HG03103 (cell line): ENCODE measurements around the gene SCAANT1.
A peak's percentile ranks its signal among the peaks of the same experiment; 100 is the strongest.

Source experiments
- ATAC-seq: cut with Tn5 transposase; IDR thresholded peaks from one replicate; pipeline ENCODE4 v1.9.1; 2021; ENCODE audit warnings: low read depth; ENCODE audit not compliant: unreplicated experiment

Gene SCAANT1

DNA sequence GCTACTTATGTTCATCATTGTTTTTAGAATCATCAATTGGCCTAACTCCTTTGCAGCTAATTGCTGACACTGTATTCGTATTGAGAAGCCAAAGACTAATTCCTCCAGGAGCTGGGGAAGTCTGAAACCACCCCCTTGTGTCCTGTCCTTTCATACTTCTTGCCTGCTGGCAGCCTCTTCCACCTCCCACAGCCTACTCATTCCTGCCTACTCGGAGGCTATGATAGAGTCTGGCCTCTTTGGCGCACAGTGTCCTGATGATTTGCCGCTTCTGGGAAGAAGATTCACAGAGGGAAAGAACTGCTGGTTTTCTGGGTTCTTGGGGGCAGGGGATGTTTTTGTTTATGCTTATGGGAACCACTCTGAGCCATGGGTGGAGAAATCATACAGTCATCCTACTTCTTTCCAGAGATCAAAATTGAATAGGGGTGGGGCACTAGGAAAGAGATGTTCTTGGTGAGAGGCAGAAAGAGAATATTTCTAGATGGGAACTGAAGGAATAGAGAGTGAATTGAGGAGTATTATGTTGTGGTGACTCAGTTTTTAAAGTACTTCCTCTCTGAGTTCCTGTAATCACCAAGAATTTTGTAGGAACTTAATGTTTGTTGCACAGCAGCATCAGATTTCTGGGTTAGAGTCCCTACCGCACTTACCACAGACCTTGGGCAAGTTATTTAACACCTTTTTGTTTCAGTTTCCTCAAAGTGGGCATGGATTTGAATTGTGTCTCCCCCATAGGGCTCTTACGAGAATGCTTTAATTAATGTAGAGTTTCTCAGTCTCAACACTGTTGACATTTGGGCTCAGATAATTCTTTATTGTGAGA lies 22.1 kb upstream of the SCAANT1 start:
- ATAC-seq, result no peak

GRCh38 chr3:63933459-63933858 lies 21.3 kb upstream of the SCAANT1 start:
- ATAC-seq, result peak; percentile 58

DNA sequence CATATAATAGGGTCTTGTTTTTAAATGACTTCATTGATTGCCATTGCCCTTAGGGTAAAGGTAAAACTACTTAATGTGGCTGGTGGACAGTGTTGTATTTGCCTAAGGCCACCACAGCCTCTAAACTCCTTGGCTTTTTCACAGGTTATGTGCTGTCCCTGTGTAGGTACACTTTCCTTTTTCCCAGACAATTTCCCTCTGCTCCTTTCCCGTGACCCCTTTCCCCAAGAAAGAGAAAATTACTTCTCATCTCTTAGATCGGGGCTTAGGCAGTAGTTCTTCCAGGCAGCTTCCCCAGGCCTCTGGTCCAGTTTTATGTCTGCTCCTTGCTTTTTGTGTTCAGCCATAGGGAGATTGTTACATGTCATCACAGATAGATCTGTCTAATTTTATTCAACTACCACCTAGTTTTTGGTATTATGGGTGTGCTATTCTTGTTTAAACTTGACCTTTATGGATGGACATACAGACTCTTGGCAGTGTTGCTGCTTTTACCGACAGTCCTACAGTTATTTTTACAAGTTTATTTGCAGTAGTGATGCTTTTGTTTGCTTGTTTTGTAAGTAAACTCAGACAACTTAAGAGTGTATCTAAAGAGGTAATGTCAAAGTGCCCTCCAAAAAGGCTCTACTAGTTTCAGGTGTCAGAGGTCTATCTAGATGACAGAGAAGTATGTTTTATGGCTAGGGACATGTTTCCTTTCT lies 20.5 kb upstream of the SCAANT1 start:
- ATAC-seq, result no peak

DNA sequence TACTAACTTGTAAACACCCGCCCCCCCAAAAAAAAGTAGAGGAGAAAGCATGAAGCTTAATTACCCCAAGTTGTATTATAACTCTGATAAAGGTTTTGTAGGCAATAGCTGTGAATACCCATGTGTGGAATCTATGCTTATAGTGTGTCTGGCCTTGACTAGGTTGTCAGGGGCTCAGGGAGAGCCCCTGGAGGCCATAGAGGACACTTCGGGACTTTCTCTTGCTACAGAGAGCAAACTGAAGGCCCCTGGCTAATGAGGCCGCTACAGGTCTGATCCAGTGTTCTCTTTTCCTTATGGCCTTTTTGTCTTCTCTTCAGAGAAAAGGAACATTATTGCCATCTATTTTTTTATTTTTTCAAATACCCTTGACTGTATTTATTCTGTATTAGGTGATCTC lies 19.1 kb upstream of the SCAANT1 start:
- ATAC-seq, result no peak

GRCh38 chr3:63927422-63928280 lies 15.5 kb upstream of the SCAANT1 start:
- ATAC-seq, result peak; percentile 87

DNA sequence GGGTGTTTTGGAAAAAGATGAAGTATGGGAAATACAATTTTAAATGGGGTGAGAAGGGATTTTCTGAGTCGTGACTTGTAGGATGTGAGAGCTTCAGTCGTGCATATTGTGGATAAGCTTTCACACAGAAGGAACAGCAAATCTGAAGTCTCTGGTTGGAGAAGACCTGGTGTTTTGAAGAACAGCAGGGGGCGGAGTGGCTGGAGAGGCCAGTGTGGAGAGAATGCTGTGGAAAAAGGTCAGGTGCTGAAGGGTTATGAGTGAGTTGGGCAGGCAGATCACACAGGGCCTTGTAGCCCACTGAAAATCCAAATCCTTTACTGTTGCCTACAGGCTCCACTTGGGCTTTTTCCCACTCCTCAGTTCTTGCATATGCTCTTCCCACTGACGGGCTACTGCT lies 14.1 kb upstream of the SCAANT1 start:
- no peak for ATAC-seq

DNA sequence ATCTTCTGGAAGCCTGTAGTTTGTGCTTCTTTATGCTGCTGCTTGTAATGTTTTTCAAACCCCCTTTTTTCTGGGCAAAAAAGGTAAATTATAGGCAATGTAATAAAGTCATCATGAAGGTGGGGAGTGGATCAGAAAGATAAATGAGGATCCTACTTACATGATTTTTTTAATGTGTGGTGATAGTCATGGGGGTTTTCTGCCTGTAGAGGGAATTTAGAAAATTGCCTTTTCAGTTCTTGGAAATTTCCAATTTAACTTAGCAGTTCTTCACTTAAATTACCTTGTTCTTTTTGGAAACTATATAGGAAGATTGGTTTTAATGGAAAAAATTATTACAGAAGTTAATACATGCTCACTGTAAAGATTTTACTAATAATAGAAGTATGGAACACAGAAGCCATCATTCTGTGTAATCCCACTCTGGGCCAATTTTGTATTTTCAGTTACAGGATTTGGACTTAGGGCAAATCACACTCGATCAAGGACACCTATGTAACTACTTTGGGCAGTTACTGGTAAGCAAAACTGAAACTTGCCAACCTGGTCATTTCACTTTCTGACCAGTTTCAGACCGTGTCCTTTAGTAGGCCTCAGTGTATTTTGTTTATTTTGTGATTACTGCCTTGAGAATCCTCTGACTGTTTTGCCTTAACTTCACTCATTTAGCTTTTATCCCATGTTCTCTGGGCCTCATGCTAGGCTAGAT lies 10.5 kb upstream of the SCAANT1 start:
- ATAC-seq, result no peak

DNA sequence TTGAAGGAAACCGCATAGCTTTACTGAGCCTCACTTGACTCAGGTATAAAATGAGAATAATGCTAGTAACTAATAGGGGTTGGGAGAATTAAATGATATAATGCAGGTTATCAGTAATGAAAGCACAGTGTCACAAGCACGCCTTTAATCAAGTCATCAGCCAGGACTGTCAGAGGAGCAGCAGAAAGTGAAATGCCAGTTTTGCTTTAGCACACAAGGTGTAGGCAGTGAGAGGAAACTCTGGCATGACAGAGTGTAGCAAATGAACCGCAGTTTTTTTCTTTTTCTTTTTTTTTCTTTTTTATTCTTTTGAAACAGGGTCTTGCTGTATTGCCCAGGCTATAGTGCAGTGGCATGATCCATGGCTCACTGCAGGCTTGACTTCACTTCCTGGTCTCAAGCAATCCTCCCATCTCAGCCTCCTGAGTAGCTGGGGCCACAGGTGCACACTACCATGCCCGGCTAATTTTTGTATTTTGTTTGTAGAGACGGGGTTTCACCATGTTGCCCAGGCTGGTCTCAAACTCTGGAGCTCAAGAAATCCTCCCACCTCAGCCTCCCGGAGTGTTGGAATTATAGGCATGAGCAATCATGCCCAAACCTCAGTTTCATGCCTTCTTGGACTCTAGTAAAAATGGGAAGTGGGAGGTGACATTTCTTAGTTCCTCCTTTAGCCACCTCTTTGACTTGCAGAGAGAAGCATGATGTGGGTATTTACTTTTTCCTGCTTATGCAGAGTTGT lies 9.7 kb upstream of the SCAANT1 start:
- peak; percentile 87 for ATAC-seq

- no peak for ATAC-seq
These were observed 7.8 kb upstream of the SCAANT1 start for GRCh38 chr3:63920001-63920400.

DNA sequence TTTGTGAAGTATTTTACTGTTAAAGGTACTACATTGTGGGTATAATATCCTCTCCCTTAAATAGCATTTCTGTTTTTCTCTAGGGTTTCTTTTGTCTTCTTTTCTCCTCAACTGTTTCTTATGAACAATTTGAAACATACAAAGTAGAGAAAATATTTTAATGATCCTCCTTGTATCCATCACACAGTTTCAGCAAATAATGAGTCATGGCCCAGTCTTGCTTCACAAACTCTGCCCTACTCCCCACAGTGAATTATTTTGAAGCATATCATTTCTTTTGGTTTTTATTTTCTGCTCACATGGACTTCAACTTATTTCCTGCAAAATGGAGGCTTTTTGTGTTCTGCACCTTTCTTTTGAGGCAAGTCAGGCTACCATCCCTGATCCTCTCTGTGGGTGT lies 6.1 kb upstream of the SCAANT1 start:
- no peak for ATAC-seq

GRCh38 chr3:63914312-63914711 lies 2.1 kb upstream of the SCAANT1 start:
- ATAC-seq, result no peak

- peak; percentile 20 for ATAC-seq
These were observed 795 bp upstream of the SCAANT1 start for GRCh38 chr3:63912768-63913588.

DNA sequence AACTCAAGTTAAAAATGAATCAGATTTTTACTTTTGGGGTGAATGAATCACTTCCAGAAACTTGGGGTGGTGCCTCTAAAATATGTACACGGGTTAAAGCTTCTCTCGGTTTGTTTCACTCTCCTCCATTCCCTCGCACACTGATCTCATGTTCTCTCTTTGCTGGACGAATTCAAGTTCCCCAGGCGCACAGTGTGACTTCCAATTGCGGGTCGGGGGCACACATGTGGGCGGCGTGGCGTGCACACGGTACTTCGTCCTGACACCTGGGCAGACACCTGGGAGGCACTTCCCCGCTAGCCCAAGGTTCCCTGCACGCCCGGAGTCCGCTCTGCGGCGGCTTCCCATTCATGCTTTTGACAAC lies 692 bp downstream of the SCAANT1 start:
- peak; percentile 13 for ATAC-seq

DNA sequence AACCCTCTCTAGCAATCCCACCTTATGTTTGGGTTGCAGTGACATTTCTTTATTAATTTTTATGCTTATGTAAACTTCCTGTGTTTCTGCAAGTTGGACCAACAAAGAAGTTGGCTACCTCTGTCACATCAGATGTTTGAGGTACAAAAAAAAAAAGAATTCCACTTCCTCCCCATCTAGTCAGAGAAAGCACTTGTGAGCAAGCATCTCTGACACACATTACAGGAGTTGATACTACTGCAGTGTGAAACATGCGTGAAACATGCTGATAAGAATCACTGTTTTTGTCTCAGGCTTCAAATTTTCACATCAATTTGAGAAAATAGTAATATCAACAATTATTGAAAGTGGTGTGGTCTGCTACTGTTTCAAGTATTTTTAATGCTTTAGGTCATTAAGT lies 1.3 kb downstream of the SCAANT1 start:
- no peak for ATAC-seq

- ATAC-seq, result no peak
These were observed 2.2 kb downstream of the SCAANT1 start for GRCh38 chr3:63910001-63910400.

GRCh38 chr3:63909431-63909830 lies 2.8 kb downstream of the SCAANT1 start:
- ATAC-seq, result no peak

- ATAC-seq, result no peak
These were observed 3.4 kb downstream of the SCAANT1 start for GRCh38 chr3:63908776-63909175.

GRCh38 chr3:63908081-63908736 lies 4.0 kb downstream of the SCAANT1 start:
- no peak for ATAC-seq
